GM12865 (cell line): ENCODE measurements around the gene POLR3GL.

Experiments used
- DNase-seq: peaks from one replicate; pipeline ENCODE4 v3.0.0; 2010; ENCODE audit warnings: low read depth
- H3K4me3 ChIP-seq: 2 replicates; pipeline ENCODE4 v1.5.1; 2011; ENCODE audit warnings: mild to moderate bottlenecking, low read depth, low read length, control low read depth
- CTCF ChIP-seq: IDR thresholded peaks from 2 replicates; pipeline ENCODE4 v1.5.1; 2011; ENCODE audit warnings: low read length, control low read depth, low read depth, inconsistent platforms; ENCODE audit not compliant: insufficient read depth; ENCODE audit errors: missing control alignments

The POLR3GL gene

GRCh38 chr1:145957443-145958319, 6.8 kb upstream of the POLR3GL start, which contains the start of gene LIX1L:
LIX1L (minus strand) TSS chr1:145958017; CDS start chr1:145957927, 90 bp downstream.
- peak within 1 kb of the TSS; percentile 80 for H3K4me3 ChIP-seq
- DNase-seq = peak; percentile 97
- TF ChIP-seq CTCF = no peak

GRCh38 chr1:145958734-145959133, 5.8 kb upstream of the POLR3GL start:
- H3K4me3 ChIP-seq = no peak overlapping the region
- TF ChIP-seq CTCF = no peak
- DNase-seq = no peak

- no peak for TF ChIP-seq CTCF
- no peak overlapping the region for H3K4me3 ChIP-seq
- DNase-seq = no peak
Observed at GRCh38 chr1:145959333-145959732, 5.2 kb upstream of the POLR3GL start.

- DNase-seq = no peak
- no peak for TF ChIP-seq CTCF
- peak overlapping the region; percentile 52 for H3K4me3 ChIP-seq
Observed at GRCh38 chr1:145959957-145960467, 4.5 kb upstream of the POLR3GL start.

- peak; percentile 41 for DNase-seq
- no peak for TF ChIP-seq CTCF
Observed at GRCh38 chr1:145960468-145961108, 3.9 kb upstream of the POLR3GL start.

GRCh38 chr1:145961109-145961424, 3.4 kb upstream of the POLR3GL start:
- DNase-seq = no peak
- TF ChIP-seq CTCF = no peak
- peak overlapping the region; percentile 52 for H3K4me3 ChIP-seq

More at GRCh38 chr1:145960468-145961108, 3.9 kb upstream of the POLR3GL start:
- peak overlapping the region; percentile 52 for H3K4me3 ChIP-seq
